Activated naive CD4-positive, alpha-beta T cell treated with Interleukin-2 at 50 U/mL for 16 hours (primary cell): ENCODE results near the gene PLA2R1.
A peak's percentile ranks its signal among the peaks of the same experiment; 100 is the strongest.

Source experiments
- DNase-seq: peaks from one replicate; pipeline ENCODE4 v3.0.0-alpha.2; 2020

PLA2R1 gene

GRCh38 chr2:160062292-160063005 lies at the start of gene PLA2R1:
PLA2R1 (minus strand) TSS chr2:160062615; CDS start chr2:160062403, 212 bp downstream.
- DNase-seq = no peak

- DNase-seq = no peak
Observed at GRCh38 chr2:160110674-160111239, 48.3 kb upstream of the PLA2R1 start.

- DNase-seq = peak; percentile 36
Observed at GRCh38 chr2:160109939-160110673, 47.7 kb upstream of the PLA2R1 start.

GRCh38 chr2:160109243-160109642 lies 46.8 kb upstream of the PLA2R1 start:
- DNase-seq = no peak

- DNase-seq = no peak
Observed at GRCh38 chr2:160108646-160109045, 46.2 kb upstream of the PLA2R1 start.

GRCh38 chr2:160105366-160105765 lies 43.0 kb upstream of the PLA2R1 start:
- DNase-seq = no peak

GRCh38 chr2:160104115-160104514 lies 41.7 kb upstream of the PLA2R1 start:
- DNase-seq = no peak

- DNase-seq = no peak
Observed at GRCh38 chr2:160097326-160097725, 34.9 kb upstream of the PLA2R1 start.

GRCh38 chr2:160096409-160096808 lies 34.0 kb upstream of the PLA2R1 start:
- DNase-seq = peak; percentile 10

GRCh38 chr2:160092445-160092844 lies 30.0 kb upstream of the PLA2R1 start:
- no peak for DNase-seq

GRCh38 chr2:160091381-160091780 lies 29.0 kb upstream of the PLA2R1 start:
- no peak for DNase-seq

GRCh38 chr2:160087854-160088745 lies 25.7 kb upstream of the PLA2R1 start:
- DNase-seq = no peak

GRCh38 chr2:160085662-160086061 lies 23.2 kb upstream of the PLA2R1 start:
- DNase-seq = no peak

GRCh38 chr2:160077912-160078810 lies 15.7 kb upstream of the PLA2R1 start:
- no peak for DNase-seq

- no peak for DNase-seq
Observed at GRCh38 chr2:160076914-160077313, 14.5 kb upstream of the PLA2R1 start.

- DNase-seq = no peak
Observed at GRCh38 chr2:160076241-160076640, 13.8 kb upstream of the PLA2R1 start.

GRCh38 chr2:160075171-160075570 lies 12.8 kb upstream of the PLA2R1 start:
- no peak for DNase-seq

GRCh38 chr2:160073284-160073888 lies 11.0 kb upstream of the PLA2R1 start:
- no peak for DNase-seq

GRCh38 chr2:160068906-160069305 lies 6.5 kb upstream of the PLA2R1 start:
- DNase-seq = no peak

- DNase-seq = no peak
Observed at GRCh38 chr2:160064916-160065315, 2.5 kb upstream of the PLA2R1 start.

GRCh38 chr2:160063879-160064612 lies 1.6 kb upstream of the PLA2R1 start:
- no peak for DNase-seq
